Bronchial epithelial cell (primary cell): ENCODE data around the gene PSORS1C2. TPM values are rescaled to one million over a fixed set of nuclear protein-coding genes. Genes with fewer than 3 reads are reported as not detected.
"Not testable (repeated sequence)": the region's sequence is repeated elsewhere in the genome, so short reads cannot be mapped to it uniquely, and the experiment has no call there.

Source experiments
- DNase-seq: peaks from one replicate; pipeline ENCODE4 v3.0.0-alpha.2; 2010; ENCODE audit warnings: low read depth
- FAIRE-seq: peaks from 2 replicates; lab custom pipeline; 2011; peaks lifted over from hg19 to GRCh38; lab: Jason Lieb, UNC
- H3K27me3 ChIP-seq: 2 replicates; pipeline ENCODE4 v1.5.1; 2011; ENCODE audit warnings: low read length; ENCODE audit not compliant: control insufficient read depth, insufficient read depth
- H3K36me3 ChIP-seq: 2 replicates; pipeline ENCODE4 v1.5.1; 2011; ENCODE audit warnings: low read length; ENCODE audit not compliant: control insufficient read depth, insufficient read depth
- H3K4me3 ChIP-seq: 2 replicates; pipeline ENCODE4 v1.5.1; 2011; ENCODE audit warnings: mild to moderate bottlenecking, low read depth, low read length, control low read depth
- total RNA-seq: library from RNA; depleted of rRNA; stranded (reverse); fragments of >200 nt; gene quantifications from 2 replicates; pipeline ENCODE4 v1.2.1, GENCODE V29; 2014
- TF ChIP-seq, protein P1 (sequence below): IDR thresholded peaks from 2 replicates; pipeline ENCODE4 v1.5.1; 2011; ENCODE audit warnings: mild to moderate bottlenecking, moderate library complexity, low read length, control low read depth, inconsistent platforms; ENCODE audit not compliant: insufficient read depth, severe bottlenecking

PSORS1C2 gene
- total RNA-seq, 1 donor from 2014 or later, result not detected

DNA sequence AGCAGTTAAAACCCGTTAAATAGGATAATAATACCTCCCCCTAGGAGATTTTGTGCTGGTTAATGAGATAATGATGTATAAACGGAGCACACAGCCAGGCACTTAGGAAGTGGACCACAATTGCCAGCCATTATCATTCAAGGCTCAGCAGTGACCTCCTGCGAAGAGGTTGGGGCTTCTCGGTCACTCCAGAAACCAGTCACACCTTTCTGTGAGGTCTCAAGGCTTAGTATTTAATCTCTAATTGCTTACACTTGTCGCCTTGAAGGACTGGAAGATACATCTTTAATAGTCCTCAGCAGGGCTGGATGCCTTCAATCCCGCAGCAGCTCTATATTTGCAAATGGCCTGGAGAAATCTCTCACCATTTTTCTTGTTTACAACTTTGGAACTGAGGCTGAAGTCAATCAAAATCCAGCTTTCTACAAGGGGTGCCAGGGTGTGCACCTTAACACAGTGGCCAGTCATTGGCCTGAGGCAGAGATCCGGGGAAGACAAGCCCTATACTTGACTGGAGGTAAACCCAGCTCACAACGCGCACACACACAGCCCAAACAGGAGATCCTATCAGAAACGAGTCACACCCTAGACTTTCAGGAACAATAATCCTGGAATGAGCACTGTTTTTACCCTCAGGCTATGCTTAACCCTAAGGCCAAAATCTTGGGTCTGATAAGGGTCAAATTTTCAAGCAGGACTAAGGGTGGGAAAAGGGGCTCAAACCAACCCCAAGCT lies 30.4 kb upstream of the PSORS1C2 start:
- peaks cover 1% of the 10 kb centered on the region for H3K36me3 ChIP-seq
- H3K27me3 ChIP-seq, result no peaks in the 10 kb centered on the region
- TF ChIP-seq, protein P1, sequence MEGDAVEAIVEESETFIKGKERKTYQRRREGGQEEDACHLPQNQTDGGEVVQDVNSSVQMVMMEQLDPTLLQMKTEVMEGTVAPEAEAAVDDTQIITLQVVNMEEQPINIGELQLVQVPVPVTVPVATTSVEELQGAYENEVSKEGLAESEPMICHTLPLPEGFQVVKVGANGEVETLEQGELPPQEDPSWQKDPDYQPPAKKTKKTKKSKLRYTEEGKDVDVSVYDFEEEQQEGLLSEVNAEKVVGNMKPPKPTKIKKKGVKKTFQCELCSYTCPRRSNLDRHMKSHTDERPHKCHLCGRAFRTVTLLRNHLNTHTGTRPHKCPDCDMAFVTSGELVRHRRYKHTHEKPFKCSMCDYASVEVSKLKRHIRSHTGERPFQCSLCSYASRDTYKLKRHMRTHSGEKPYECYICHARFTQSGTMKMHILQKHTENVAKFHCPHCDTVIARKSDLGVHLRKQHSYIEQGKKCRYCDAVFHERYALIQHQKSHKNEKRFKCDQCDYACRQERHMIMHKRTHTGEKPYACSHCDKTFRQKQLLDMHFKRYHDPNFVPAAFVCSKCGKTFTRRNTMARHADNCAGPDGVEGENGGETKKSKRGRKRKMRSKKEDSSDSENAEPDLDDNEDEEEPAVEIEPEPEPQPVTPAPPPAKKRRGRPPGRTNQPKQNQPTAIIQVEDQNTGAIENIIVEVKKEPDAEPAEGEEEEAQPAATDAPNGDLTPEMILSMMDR, result no peak
- H3K4me3 ChIP-seq, result no peak overlapping the region
- no peak for DNase-seq
- FAIRE-seq, result no peak

DNA sequence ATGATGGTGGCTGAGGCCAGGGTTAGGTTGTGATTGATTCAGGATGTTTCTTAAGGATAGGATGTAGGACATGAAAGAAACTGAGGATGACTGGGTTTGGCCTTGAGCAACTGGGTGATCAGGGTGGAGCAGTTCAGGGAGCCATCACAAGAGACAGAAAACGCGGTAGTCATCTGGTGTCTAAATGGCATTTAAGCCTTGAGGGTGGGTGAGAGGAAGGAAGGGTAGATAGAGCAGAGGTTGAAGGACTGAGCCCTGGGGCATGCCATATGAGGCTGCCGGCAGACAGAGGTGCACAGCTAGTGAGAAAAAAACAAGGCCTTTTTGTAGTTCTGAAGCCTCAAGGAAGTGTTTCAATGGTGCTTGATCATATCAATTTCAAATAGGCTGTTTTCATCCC lies 29.7 kb upstream of the PSORS1C2 start:
- FAIRE-seq (no peak), DNase-seq (no peak)
- TF ChIP-seq, protein P1, result no peak
- Histone ChIP-seq H3K4me3 (no peak overlapping the region), H3K36me3 (peaks cover 1% of the 10 kb centered on the region), H3K27me3 (no peaks in the 10 kb centered on the region)

DNA sequence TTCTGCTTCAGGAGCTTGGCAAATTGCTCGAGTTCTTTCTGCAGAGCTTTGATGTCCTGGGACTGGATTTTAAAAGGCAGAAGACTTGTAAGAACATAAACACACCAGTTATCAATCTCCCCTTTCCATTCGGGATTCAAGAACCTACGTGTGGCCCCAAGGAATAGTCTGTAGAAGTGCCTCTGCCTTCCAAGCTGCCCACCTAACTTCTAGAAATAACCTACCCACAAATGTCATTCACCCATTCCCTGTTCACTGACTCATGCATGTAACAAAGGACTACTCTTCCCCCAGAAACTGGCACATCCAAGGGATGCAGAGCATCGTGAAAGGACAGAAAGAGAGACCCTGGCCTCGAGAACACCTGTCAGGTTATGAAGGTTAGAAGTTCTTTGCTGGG lies 27.1 kb upstream of the PSORS1C2 start:
- TF ChIP-seq, protein P1, result no peak
- H3K27me3 ChIP-seq, result no peaks in the 10 kb centered on the region
- H3K4me3 ChIP-seq, result no peak overlapping the region
- DNase-seq (no peak), FAIRE-seq (no peak)
- peaks cover 1% of the 10 kb centered on the region for H3K36me3 ChIP-seq

DNA sequence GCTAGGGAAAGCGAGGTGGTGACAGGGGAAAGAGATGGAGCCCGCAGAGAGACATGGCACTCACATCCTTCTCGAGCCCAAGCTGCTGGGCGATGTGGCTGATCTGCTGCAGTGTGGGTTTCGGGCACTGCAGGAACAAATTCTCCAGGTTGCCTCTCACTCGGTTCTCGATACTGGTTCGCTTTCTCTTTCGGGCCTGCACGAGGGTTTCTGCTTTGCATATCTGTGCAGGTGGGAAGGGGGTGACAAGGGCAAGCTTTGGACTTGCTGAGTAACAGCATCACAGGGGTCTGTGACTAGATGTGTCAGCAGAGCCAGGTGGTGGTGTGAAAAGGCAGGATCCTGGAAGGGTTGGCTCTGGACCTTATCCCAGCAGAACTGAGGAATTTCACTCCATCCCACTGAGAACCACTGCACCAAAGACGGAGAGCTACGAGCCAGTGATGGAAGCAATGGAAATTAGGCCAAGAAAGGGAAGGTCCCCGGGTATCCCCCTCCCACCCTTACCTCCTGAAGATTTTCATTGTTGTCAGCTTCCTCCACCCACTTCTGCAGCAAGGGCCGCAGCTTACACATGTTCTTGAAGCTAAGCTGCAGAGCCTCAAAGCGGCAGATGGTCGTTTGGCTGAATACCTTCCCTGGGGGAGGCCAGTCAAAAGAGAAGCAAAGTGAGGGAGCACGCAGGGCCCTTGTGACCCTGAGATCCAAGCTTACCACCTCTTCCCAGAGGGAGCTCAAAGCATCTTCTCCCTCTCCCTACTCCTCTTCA lies 26.4 kb upstream of the PSORS1C2 start:
- FAIRE-seq, H3K27me3 ChIP-seq, DNase-seq, H3K36me3 ChIP-seq, H3K4me3 ChIP-seq: not testable (repeated sequence)

DNA sequence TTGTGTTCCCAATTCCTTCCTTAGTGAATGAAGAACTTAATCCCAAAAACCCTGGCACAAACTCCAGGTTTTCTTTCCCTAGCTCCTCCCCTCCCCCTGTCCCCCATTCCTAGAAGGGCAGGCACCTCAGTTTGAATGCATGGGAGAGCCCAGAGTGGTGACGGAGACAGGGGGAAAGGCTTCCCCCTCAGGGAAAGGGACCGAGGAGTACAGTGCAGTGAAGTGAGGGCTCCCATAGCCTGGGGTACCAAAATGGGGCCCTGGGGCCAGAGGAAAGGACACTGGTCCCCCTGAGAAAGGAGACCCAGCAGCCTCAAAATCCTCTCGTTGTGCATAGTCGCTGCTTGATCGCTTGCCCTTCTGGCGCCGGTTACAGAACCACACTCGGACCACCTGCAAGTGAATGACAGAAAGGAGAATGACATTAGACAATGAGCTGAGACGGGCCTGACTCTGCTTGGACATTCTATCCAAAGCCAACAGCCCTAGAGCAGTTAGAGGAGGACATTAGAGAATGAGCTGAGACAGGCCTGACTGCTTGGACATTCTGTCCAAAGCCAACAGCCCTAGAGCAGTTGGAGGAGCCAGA lies 25.7 kb upstream of the PSORS1C2 start:
- FAIRE-seq, result not testable (repeated sequence)

DNA sequence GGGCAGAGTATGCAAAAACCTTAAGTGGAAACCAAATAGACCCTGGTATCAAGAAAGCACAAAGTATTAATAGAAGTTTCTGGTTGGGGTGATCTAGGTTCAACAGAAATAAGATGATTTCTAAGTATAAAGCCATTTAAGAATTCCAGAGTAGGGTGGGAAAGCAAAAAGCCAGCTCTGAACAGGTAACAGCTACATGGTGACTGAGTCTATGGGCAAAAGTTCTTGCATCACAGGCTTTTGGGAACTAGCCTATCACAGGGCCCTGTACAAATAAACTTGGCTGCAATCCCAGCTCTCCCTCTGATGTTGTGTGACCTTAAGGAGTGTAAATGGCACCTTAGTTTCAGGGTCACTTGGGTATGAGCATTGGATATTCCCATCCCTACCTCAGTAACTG lies 25.1 kb upstream of the PSORS1C2 start:
- TF ChIP-seq, protein P1, result no peak
- H3K27me3 ChIP-seq, result no peaks in the 10 kb centered on the region
- H3K4me3 ChIP-seq, result no peak overlapping the region
- peak; percentile 66 for DNase-seq
- no peak for FAIRE-seq
- peaks cover 1% of the 10 kb centered on the region for H3K36me3 ChIP-seq

More for the DNA sequence above, 25.7 kb upstream of the PSORS1C2 start:
- H3K4me3 ChIP-seq, H3K27me3 ChIP-seq, H3K36me3 ChIP-seq, DNase-seq: not testable (repeated sequence)
